GM12864 (cell line): ENCODE measurements around the gene BFSP2.

Experiments used
- DNase-seq: peaks from one replicate; pipeline ENCODE4 v3.0.0-alpha.2; 2011; ENCODE audit warnings: low read depth
- H3K4me3 ChIP-seq: 2 replicates; pipeline ENCODE4 v1.5.1; 2011; ENCODE audit warnings: mild to moderate bottlenecking, low read depth, low read length, control low read depth
- CTCF ChIP-seq: IDR thresholded peaks from 2 replicates; pipeline ENCODE4 v1.5.1; 2011; ENCODE audit warnings: low read depth, mild to moderate bottlenecking, moderate library complexity, low read length, control low read depth, inconsistent platforms; ENCODE audit errors: missing control alignments

The BFSP2 gene

DNA sequence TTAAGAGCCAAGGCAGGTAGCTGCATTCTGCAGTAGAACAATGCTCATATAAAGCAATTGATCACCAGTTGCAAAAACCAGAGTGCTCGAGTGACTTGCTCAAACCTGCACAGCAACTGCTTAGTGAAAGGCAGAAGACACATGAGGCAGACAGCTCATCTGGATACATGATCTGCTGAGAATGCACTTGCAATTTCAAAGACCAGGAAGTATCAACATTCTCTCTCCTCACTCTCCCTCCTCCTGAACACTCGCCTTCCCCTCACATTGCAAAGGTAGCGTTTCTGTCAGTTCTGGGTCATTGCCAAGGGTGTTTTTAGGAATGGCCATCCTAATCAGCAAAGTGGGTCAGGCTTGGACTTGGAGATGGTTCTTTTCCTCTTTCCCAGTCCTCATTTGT is 61.0 kb downstream of the BFSP2 start:
- DNase-seq: no peak
- TF ChIP-seq CTCF: no peak
- H3K4me3 ChIP-seq: no peak overlapping the region

DNA sequence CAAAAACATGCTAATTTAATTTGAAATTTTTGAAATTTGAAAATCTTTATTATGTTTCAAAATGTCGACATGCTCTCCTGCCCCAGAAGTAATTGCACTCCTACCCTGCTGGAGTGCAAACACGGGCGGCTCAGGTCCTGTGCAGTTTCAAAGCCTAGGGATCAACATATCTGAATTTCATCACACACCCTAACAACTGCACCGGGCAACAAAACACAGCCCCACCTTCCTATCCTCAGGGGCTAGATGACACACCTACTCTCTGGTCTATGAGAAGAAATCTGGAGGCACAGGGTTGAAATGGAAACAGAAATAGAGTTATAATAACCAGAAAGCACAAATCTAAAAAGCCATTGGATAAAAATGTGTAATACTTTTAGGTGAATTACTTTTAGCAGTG is 61.4 kb downstream of the BFSP2 start:
- no peak for DNase-seq
- no peak overlapping the region for H3K4me3 ChIP-seq
- no peak for TF ChIP-seq CTCF

DNA sequence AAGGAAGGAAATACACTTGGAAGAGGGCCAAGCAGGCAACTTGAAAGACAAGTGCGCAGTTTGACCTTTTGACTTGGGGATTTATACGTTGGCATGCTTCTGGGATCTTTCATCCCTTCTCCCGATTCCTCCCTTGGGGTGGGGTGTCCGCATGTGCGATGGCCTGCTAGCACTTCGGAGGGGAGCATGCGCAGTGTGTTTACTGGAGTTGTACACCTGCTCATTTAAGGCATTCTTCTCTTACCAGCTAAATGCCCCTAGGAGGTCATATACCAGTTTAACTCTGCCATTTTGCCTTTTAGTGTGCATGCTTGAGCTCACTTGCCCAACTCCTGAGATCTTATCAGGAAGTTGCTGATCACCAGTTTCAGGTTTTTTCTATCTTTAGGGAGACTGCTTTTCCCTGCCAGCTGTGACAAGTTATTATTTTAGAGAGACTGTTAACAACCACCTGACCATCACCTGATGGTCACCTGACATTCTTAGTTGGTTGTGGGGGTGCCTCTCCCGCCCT is 63.5 kb downstream of the BFSP2 start:
- no peak for DNase-seq
- no peak overlapping the region for H3K4me3 ChIP-seq
- TF ChIP-seq CTCF: no peak

- H3K4me3 ChIP-seq: no peak overlapping the region
- no peak for TF ChIP-seq CTCF
- no peak for DNase-seq
These were observed 64.7 kb downstream of the BFSP2 start for GRCh38 chr3:133464573-133464972.

DNA sequence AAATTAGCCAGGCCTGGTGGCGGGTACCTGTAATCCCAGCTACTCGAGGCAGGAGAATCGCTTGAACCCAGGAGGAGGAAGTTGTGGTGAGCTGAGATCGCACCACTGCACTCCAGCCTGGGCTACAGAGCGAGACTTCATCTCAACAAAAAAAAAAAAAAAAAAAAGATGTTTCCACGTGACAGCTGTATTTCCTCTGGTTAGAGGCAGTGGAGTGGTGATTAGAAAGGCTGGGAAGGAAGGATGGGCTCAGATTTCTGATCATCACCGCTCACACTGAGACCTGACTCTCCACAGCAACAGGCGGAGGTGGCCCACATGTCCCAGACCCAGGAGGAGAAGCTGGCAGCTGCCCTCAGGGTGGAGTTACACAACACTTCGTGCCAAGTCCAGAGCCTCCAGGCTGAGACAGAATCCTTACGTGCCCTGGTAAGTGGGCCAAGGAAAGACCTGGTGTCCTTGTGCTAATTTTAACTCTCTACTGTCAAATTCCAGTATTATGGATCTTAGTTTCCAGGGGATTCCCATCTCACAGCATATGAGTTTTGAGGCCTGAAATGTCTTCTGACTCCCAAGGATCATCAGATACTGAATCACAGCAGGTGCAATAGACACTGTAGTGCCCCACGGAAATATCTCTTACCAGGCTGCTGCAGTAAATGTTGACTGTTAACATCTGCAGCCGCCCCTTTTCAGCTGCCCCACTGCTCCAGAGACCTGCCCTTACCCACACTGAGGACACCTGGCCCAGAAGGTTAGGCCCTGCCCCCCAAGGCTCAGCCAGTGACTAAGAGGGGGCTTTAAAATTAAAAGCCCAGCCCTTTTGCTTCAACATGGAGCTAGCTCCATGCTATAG is 66.9 kb downstream of the BFSP2 start:
- H3K4me3 ChIP-seq: peak overlapping the region; percentile 40
- DNase-seq: no peak
- no peak for TF ChIP-seq CTCF

DNA sequence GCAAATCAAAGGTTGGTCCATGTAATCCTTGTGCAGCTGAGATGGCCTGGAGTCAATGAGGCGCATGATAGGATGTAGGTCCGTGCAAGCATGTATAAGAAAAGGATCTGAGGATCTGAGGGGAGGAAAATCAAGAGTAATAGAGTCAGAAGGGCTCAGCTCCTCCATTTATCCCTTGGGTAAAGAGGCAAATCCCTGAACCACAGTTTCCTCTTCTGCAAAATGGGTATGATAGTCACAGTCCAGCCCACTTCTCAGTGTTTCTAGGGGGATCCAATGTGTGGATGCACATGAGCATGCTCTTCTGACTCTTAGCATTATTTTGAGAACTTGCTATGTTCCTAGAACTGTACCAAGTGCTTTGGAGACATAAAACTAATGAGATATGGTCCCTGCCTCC is 67.9 kb downstream of the BFSP2 start:
- H3K4me3 ChIP-seq: peak overlapping the region; percentile 31
- no peak for TF ChIP-seq CTCF
- no peak for DNase-seq
